GM21381 (cell line): ENCODE results near the gene TAP2.
A peak's percentile ranks its signal among the peaks of the same experiment; 100 is the strongest.

Source experiments
- ATAC-seq: cut with Tn5 transposase; IDR thresholded peaks from one replicate; pipeline ENCODE4 v1.9.1; 2021; ENCODE audit warnings: mild to moderate bottlenecking, moderate library complexity; ENCODE audit not compliant: unreplicated experiment

Gene TAP2

GRCh38 chr6:32854376-32855178 is 16.0 kb upstream of the TAP2 start:
- ATAC-seq = peak; percentile 18

GRCh38 chr6:32853541-32854375 is 15.2 kb upstream of the TAP2 start, which contains the start of the genes PSMB9 and TAP1:
PSMB9 (plus strand) TSS chr6:32854192; CDS start chr6:32854230, 38 bp downstream.
TAP1 (minus strand) TSS chr6:32853704; CDS start chr6:32853636, 68 bp downstream.
- peak; percentile 79 for ATAC-seq

- ATAC-seq = peak; percentile 23
Observed at GRCh38 chr6:32852844-32853540, 14.5 kb upstream of the TAP2 start.

GRCh38 chr6:32852018-32852843 is 13.7 kb upstream of the TAP2 start:
- no peak for ATAC-seq

- ATAC-seq = no peak
Observed at GRCh38 chr6:32851025-32851424, 12.5 kb upstream of the TAP2 start.

GRCh38 chr6:32849126-32849525 is 10.6 kb upstream of the TAP2 start:
- no peak for ATAC-seq

GRCh38 chr6:32847795-32848194 is 9.3 kb upstream of the TAP2 start:
- ATAC-seq = no peak

- no peak for ATAC-seq
Observed at GRCh38 chr6:32847004-32847403, 8.5 kb upstream of the TAP2 start.

- no peak for ATAC-seq
Observed at GRCh38 chr6:32845384-32845884, 6.9 kb upstream of the TAP2 start.

- no peak for ATAC-seq
Observed at GRCh38 chr6:32844839-32845383, 6.4 kb upstream of the TAP2 start.

- peak; percentile 61 for ATAC-seq
Observed at GRCh38 chr6:32843979-32844838, 5.7 kb upstream of the TAP2 start, which contains the start of gene PSMB8. PSMB8 (minus strand) TSS chr6:32844047; CDS start chr6:32843996, 51 bp downstream.

- no peak for ATAC-seq
Observed at GRCh38 chr6:32843331-32843978, 4.9 kb upstream of the TAP2 start.

GRCh38 chr6:32842690-32843089 is 4.2 kb upstream of the TAP2 start:
- no peak for ATAC-seq

GRCh38 chr6:32842021-32842650 is 3.6 kb upstream of the TAP2 start:
- ATAC-seq = no peak

GRCh38 chr6:32840604-32841246 is 2.2 kb upstream of the TAP2 start:
- no peak for ATAC-seq

GRCh38 chr6:32839356-32839755 is 817 bp upstream of the TAP2 start:
- ATAC-seq = no peak

GRCh38 chr6:32837651-32838113 is 857 bp downstream of the TAP2 start:
- ATAC-seq = no peak
